ENCODE measurements around the gene KIF15.

Gene KIF15

GRCh38 chr3:44885618-44886017 is 124.0 kb downstream of the KIF15 start:
- no peak for DNase-seq

GRCh38 chr3:44886561-44886960 is 125.0 kb downstream of the KIF15 start:
- DNase-seq, result no peak

- DNase-seq, result no peak
Measured at GRCh38 chr3:44887101-44887500, 125.5 kb downstream of the KIF15 start.

GRCh38 chr3:44890258-44890657 is 128.7 kb downstream of the KIF15 start:
- DNase-seq, result no peak

- DNase-seq, result no peak
Measured at GRCh38 chr3:44890852-44891251, 129.3 kb downstream of the KIF15 start.

- no peak for DNase-seq
Measured at GRCh38 chr3:44892689-44893088, 131.1 kb downstream of the KIF15 start.

DNA sequence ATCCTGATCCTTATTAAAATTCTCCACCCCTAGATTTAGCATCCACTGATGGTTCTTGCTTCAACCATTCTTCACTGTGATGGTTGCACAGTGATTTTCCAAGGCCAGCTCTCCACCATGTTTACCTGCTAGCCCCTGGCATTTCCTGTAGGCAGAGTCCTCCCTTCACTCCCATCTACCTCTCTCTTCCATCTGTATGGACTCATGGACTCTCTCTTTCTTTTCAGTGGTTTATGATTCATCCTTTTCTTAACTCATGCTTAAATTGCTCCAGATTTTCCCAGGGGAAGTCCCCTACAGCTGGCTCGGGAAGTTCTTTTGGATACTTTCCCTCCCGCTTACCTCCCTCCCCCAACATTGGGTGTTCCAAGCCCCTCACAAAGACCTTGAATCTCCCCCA is 131.5 kb downstream of the KIF15 start:
- DNase-seq, result no peak

GRCh38 chr3:44894485-44894884 is 132.9 kb downstream of the KIF15 start:
- no peak for DNase-seq

- DNase-seq, result no peak
Measured at GRCh38 chr3:44896440-44896839, 134.8 kb downstream of the KIF15 start.

GRCh38 chr3:44899683-44900367 is 138.2 kb downstream of the KIF15 start:
- no peak for DNase-seq

DNA sequence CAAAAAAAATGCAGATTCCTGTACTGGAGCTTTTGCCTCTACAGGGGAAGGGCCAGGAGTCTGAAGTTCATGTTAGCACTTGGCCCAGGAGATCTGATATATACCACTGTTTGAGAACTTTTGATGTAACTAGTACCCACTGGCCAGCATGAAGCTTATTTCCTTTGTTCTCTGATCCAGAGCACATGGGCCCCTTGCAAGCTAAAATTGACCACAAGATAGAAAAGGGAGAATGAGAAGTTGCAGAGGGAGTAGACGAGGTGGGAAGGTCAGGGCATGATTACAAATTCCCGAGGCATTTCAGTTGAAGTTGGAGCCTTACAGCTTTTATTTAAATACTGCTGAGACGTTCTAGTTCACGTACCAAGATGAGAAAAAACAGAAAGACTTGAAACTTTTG is 141.0 kb downstream of the KIF15 start:
- DNase-seq, result no peak
